Caco-2 (cell line): ENCODE data around the gene CST4. TPM values are rescaled to one million over a fixed set of nuclear protein-coding genes. Genes with fewer than 3 reads are reported as not detected.

Source experiments
- BruUV-seq: library from RNA; stranded (reverse); fragments of 400-500 nt; replicated peaks from 2 replicates; lab custom pipeline; 2021; lab: Mats Ljungman, UMichigan
- CTCF ChIA-PET: fragments of 300-600 bp; sonication (Branson Sonifier 250); formaldehyde crosslinking; loops from one replicate; lab custom pipeline; 2022; ENCODE audit warnings: antibody characterized with exemption; lab: Charles Lee
- POLR2A ChIA-PET: fragments of 300-600 bp; sonication (Branson Sonifier 250); formaldehyde crosslinking; loops from one replicate; lab custom pipeline; 2022; ENCODE audit warnings: antibody characterized with exemption; lab: Charles Lee
- DNase-seq, 2 experiments: peaks; one replicate each; pipeline versions ENCODE4 v3.0.0 to v3.0.0-alpha.2; 2020 to 2022
- H3K27me3 ChIP-seq: replicated peaks from 2 replicates; pipeline ENCODE4 v1.6.0; 2011; ENCODE audit warnings: low read length; ENCODE audit not compliant: control insufficient read depth, insufficient read depth
- H3K36me3 ChIP-seq: 2 replicates; pipeline ENCODE4 v1.5.1; 2011; ENCODE audit warnings: low read length; ENCODE audit not compliant: control insufficient read depth, insufficient read depth
- H3K4me1 ChIP-seq: fragments of 250-450 bp; sonication (Bioruptor Pico); 2 replicates; pipeline ENCODE4 v1.5.1; 2020; ENCODE audit warnings: mild to moderate bottlenecking
- H3K4me3 ChIP-seq: 2 replicates; pipeline ENCODE4 v1.5.1; 2011; ENCODE audit warnings: low read depth, mild to moderate bottlenecking, control low read depth, low read length
- H3K9me3 ChIP-seq: fragments of 250-450 bp; sonication (Bioruptor Pico); 2 replicates; pipeline ENCODE4 v1.5.1; 2020; ENCODE audit warnings: mild to moderate bottlenecking, moderate library complexity
- H3K27ac Mint-ChIP-seq: one replicate; pipeline ENCODE4 v1.8.0; 2022; ENCODE audit warnings: mixed read lengths; ENCODE audit not compliant: unreplicated experiment
- H3K27me3 Mint-ChIP-seq: one replicate; pipeline ENCODE4 v1.8.0; 2022; ENCODE audit warnings: mixed read lengths; ENCODE audit not compliant: insufficient read depth, unreplicated experiment
- H3K36me3 Mint-ChIP-seq: one replicate; pipeline ENCODE4 v1.8.0; 2022; ENCODE audit warnings: mild to moderate bottlenecking, mixed read lengths; ENCODE audit not compliant: insufficient read depth, unreplicated experiment
- H3K4me1 Mint-ChIP-seq: one replicate; pipeline ENCODE4 v1.8.0; 2022; ENCODE audit warnings: low read depth, mixed read lengths; ENCODE audit not compliant: unreplicated experiment
- H3K4me3 Mint-ChIP-seq: one replicate; pipeline ENCODE4 v1.8.0; 2022; ENCODE audit warnings: mild to moderate bottlenecking, moderate library complexity, mixed read lengths; ENCODE audit not compliant: unreplicated experiment
- H3K9me3 Mint-ChIP-seq: one replicate; pipeline ENCODE4 v1.8.0; 2022; ENCODE audit warnings: mixed read lengths; ENCODE audit not compliant: unreplicated experiment
- CTCF ChIP-seq, 2 experiments: fragments of 200-600 bp in 1 of 2; IDR thresholded peaks; 1 replicate in 1 of 2; 2 replicates in 1 of 2; pipeline versions ENCODE4 v1.5.1 to v1.8.0; 2011 to 2022; ENCODE audit warnings: antibody characterized with exemption in 1 of 2, control low read depth in 1 of 2, inconsistent platforms in 1 of 2, low read depth in 1 of 2, low read length in 1 of 2, mild to moderate bottlenecking in 1 of 2, moderate library complexity in 1 of 2; ENCODE audit not compliant: insufficient read depth in 1 of 2, severe bottlenecking in 1 of 2, unreplicated experiment in 1 of 2
- intact Hi-C: fragments of 100-400 bp; cut with micrococcal nuclease; formaldehyde crosslinking; loops from one replicate; pipeline ENCODE4 v1.10.0; 2022; ENCODE audit not compliant: unreplicated experiment
- total RNA-seq: library from RNA; stranded (reverse); gene quantifications from 2 replicates; pipeline ENCODE4 v1.2.3, GENCODE V29; 2022

CST4 gene
- total RNA-seq, 1 experiment from 2014 or later: 4.2 TPM

GRCh38 chr20:23672158-23672557 lies 16.7 kb downstream of the CST4 start:
- no peak for DNase-seq
- TF ChIP-seq CTCF (IDR thresholded peaks at IDR 0.05; ENCODE audit: insufficient read depth in 1 of 2, low read depth in 1 of 2, low read length in 1 of 2, severe bottlenecking in 1 of 2, unreplicated experiment in 1 of 2): no peak
- Histone ChIP-seq H3K4me3 (no peak overlapping the region), H3K4me1 (peaks cover 5% of the 10 kb centered on the region; the same call in 1 of the 2 replicates), H3K36me3 (no peaks in the 10 kb centered on the region), H3K9me3 (no peaks in the 10 kb centered on the region), H3K27me3 (no peaks in the 10 kb centered on the region)
- intact Hi-C loops: no loop called here
- ChIA-PET CTCF (no interaction called here), POLR2A (no interaction called here)
- no peaks in the 10 kb centered on the region for H3K4me1 Mint-ChIP-seq
- H3K27me3 Mint-ChIP-seq: no peaks in the 10 kb centered on the region
- H3K9me3 Mint-ChIP-seq: peaks cover 9% of the 10 kb centered on the region
- H3K27ac Mint-ChIP-seq: no peak overlapping the region
- no TSS peak for BruUV-seq
- no peaks in the 10 kb centered on the region for H3K36me3 Mint-ChIP-seq
- no peak overlapping the region for H3K4me3 Mint-ChIP-seq

GRCh38 chr20:23671479-23671878 lies 17.4 kb downstream of the CST4 start:
- H3K36me3 Mint-ChIP-seq: no peaks in the 10 kb centered on the region
- POLR2A ChIA-PET: no interaction called here
- CTCF ChIA-PET: no interaction called here
- H3K4me1 Mint-ChIP-seq: no peaks in the 10 kb centered on the region
- peaks cover 5% of the 10 kb centered on the region; the same call in 1 of the 2 replicates for H3K4me1 ChIP-seq
- no TSS peak for BruUV-seq
- peaks cover 9% of the 10 kb centered on the region for H3K9me3 Mint-ChIP-seq
- H3K27ac Mint-ChIP-seq: no peak overlapping the region
- DNase-seq: no peak
- intact Hi-C loops: no loop called here
- no peaks in the 10 kb centered on the region for H3K27me3 Mint-ChIP-seq
- H3K4me3 Mint-ChIP-seq: no peak overlapping the region
- H3K9me3 ChIP-seq: no peaks in the 10 kb centered on the region
- no peak for TF ChIP-seq CTCF (IDR thresholded peaks at IDR 0.05; ENCODE audit: insufficient read depth in 1 of 2, low read depth in 1 of 2, low read length in 1 of 2, severe bottlenecking in 1 of 2, unreplicated experiment in 1 of 2)
- H3K4me3 ChIP-seq: no peak overlapping the region
- no peaks in the 10 kb centered on the region for H3K36me3 ChIP-seq
- no peaks in the 10 kb centered on the region for H3K27me3 ChIP-seq

GRCh38 chr20:23670361-23670760 lies 18.5 kb downstream of the CST4 start:
- H3K27me3 ChIP-seq: no peaks in the 10 kb centered on the region
- peaks cover 9% of the 10 kb centered on the region for H3K9me3 Mint-ChIP-seq
- TF ChIP-seq CTCF (IDR thresholded peaks at IDR 0.05; ENCODE audit: insufficient read depth in 1 of 2, low read depth in 1 of 2, low read length in 1 of 2, severe bottlenecking in 1 of 2, unreplicated experiment in 1 of 2): no peak
- intact Hi-C loops: no loop called here
- H3K36me3 Mint-ChIP-seq: no peaks in the 10 kb centered on the region
- POLR2A ChIA-PET: no interaction called here
- no peak overlapping the region for H3K4me3 Mint-ChIP-seq
- no peaks in the 10 kb centered on the region for H3K27me3 Mint-ChIP-seq
- H3K36me3 ChIP-seq: no peaks in the 10 kb centered on the region
- no peaks in the 10 kb centered on the region for H3K9me3 ChIP-seq
- peaks cover 8% of the 10 kb centered on the region for H3K4me1 ChIP-seq
- CTCF ChIA-PET: no interaction called here
- no peak for DNase-seq
- no peak overlapping the region for H3K27ac Mint-ChIP-seq
- no TSS peak for BruUV-seq
- peaks cover 3% of the 10 kb centered on the region for H3K4me1 Mint-ChIP-seq
- H3K4me3 ChIP-seq: no peak overlapping the region
